Neural crest cell (in vitro differentiated cells): ENCODE measurements around the gene DIP2C. TPM values are rescaled to one million over a fixed set of nuclear protein-coding genes. Genes with fewer than 3 reads are reported as not detected.
"Not testable (repeated sequence)": the region's sequence is repeated elsewhere in the genome, so short reads cannot be mapped to it uniquely, and the experiment has no call there.

Experiments used
- DNase-seq: peaks from one replicate; pipeline ENCODE4 v3.0.0; 2021; ENCODE audit warnings: low read depth, mixed read lengths, low spot score
- H3K27ac Mint-ChIP-seq: one replicate; pipeline ENCODE4 v1.8.0; 2021; ENCODE audit warnings: mild to moderate bottlenecking, mixed read lengths; ENCODE audit not compliant: unreplicated experiment
- H3K27me3 Mint-ChIP-seq: 2 replicates; pipeline ENCODE4 v1.8.0; 2021; ENCODE audit warnings: low read depth, mild to moderate bottlenecking, mixed read lengths
- H3K36me3 Mint-ChIP-seq: 2 replicates; pipeline ENCODE4 v1.8.0; 2021; ENCODE audit warnings: low read depth, mild to moderate bottlenecking, mixed read lengths
- H3K4me1 Mint-ChIP-seq: 2 replicates; pipeline ENCODE4 v1.8.0; 2021; ENCODE audit warnings: mixed read lengths
- H3K4me3 Mint-ChIP-seq: one replicate; pipeline ENCODE4 v1.8.0; 2021; ENCODE audit warnings: mild to moderate bottlenecking, mixed read lengths
- H3K9me3 Mint-ChIP-seq: 2 replicates; pipeline ENCODE4 v1.8.0; 2021; ENCODE audit warnings: mixed read lengths
- total RNA-seq: library from RNA; stranded (reverse); gene quantifications from 2 replicates; pipeline ENCODE4 v1.2.1, GENCODE V29; 2021
- TF ChIP-seq, protein P1 (sequence below): fragments of 200-600 bp; sonication (generic); conservative IDR thresholded peaks from 2 replicates; pipeline ENCODE4 v1.5.0; 2021; ENCODE audit warnings: antibody characterized with exemption, mild to moderate bottlenecking

The DIP2C gene
- total RNA-seq, 1 donor from 2014 or later, result 21.7 TPM

DNA sequence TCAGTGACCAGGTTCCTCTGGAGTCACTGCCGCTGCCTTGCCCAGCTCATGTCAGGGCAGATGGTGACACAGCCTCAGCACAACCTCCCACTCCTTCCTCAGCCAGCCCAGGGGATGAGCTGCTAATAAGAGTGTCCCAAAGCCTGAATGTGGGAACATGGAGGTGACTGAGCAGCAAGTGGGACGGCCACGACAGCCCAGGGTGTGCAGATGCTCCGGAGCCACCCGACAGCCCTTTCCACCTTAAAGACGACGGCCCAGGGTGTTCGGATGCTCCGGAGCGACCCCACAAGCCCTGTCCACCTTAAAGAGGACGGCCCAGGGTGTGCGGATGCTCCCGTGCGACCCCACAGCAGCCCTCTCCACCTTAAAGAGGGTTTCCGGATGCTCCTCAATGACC, 89.2 kb downstream of the DIP2C start:
- DNase-seq, result no peak
- Mint-ChIP-seq H3K36me3 (no peaks in the 10 kb centered on the region), H3K27ac (no peak overlapping the region), H3K4me1 (peaks cover 42% of the 10 kb centered on the region), H3K27me3 (no peaks in the 10 kb centered on the region), H3K9me3 (no peaks in the 10 kb centered on the region), H3K4me3 (no peak overlapping the region)
- TF ChIP-seq, protein P1, sequence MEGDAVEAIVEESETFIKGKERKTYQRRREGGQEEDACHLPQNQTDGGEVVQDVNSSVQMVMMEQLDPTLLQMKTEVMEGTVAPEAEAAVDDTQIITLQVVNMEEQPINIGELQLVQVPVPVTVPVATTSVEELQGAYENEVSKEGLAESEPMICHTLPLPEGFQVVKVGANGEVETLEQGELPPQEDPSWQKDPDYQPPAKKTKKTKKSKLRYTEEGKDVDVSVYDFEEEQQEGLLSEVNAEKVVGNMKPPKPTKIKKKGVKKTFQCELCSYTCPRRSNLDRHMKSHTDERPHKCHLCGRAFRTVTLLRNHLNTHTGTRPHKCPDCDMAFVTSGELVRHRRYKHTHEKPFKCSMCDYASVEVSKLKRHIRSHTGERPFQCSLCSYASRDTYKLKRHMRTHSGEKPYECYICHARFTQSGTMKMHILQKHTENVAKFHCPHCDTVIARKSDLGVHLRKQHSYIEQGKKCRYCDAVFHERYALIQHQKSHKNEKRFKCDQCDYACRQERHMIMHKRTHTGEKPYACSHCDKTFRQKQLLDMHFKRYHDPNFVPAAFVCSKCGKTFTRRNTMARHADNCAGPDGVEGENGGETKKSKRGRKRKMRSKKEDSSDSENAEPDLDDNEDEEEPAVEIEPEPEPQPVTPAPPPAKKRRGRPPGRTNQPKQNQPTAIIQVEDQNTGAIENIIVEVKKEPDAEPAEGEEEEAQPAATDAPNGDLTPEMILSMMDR, result no peak

DNA sequence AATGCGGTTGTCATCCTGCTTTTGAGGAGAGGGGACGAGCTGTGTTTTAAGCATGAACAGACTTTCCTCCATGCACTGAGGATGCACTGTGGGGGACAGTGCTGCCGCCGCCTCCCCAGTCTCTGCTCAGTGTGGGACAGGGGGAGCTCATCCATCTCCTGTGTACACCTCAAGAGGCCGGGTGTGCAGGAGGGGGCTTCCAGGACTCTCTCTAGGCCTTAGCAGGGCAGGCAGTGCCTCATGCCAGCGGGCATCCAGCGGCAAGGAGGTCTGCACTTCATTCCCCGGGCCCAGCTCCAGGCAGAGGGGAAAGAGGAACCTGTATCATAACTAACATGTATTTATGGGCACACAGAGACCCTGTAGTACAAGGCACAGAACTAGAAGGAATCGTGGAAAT, 89.7 kb downstream of the DIP2C start:
- no peaks in the 10 kb centered on the region for H3K36me3 Mint-ChIP-seq
- peaks cover 40% of the 10 kb centered on the region for H3K4me1 Mint-ChIP-seq
- no peaks in the 10 kb centered on the region for H3K9me3 Mint-ChIP-seq
- no peaks in the 10 kb centered on the region for H3K27me3 Mint-ChIP-seq
- TF ChIP-seq, protein P1, result no peak
- DNase-seq, result no peak
- H3K27ac Mint-ChIP-seq, result no peak overlapping the region
- no peak overlapping the region for H3K4me3 Mint-ChIP-seq

DNA sequence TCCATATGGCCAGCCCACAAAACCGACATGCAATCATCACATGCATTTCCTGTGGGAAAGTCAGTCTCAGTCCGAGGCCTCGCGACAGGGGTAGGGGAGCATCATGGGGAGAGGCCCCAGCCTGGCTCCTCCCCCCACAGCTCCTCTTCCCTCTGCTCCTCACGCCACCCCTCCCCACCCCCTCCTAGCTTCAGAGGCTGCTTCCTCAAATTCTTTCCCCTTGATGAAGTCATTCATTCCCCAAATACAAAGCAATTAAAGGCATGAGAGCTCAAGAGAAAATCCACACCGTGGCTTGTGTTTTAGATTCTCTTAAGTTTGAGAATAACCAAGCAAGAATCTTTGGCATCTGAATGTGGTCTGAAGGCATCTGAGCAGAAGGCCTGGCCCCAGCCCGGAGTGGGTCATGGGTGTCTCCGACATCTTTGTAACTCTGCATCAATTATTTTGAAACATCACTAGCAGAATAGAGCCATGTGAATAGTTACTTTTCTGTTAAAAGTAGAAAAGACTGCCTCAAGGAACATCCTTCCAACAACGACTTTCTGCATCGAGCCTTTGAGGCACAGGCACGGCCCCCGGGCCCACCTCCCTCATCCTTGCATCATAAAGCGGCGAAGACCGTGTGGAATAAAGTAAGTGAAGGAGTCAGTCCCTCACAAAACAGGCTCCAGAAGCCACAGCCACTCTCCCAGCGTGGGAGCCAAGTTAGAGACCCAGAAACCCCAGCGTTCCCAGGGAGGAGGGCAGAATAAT, 90.9 kb downstream of the DIP2C start:
- no peaks in the 10 kb centered on the region for H3K9me3 Mint-ChIP-seq
- H3K4me3 Mint-ChIP-seq, result peak overlapping the region; percentile 19
- peaks cover 32% of the 10 kb centered on the region for H3K4me1 Mint-ChIP-seq
- no peaks in the 10 kb centered on the region for H3K27me3 Mint-ChIP-seq
- no peak for DNase-seq
- no peaks in the 10 kb centered on the region for H3K36me3 Mint-ChIP-seq
- TF ChIP-seq, protein P1, result no peak
- peak overlapping the region; percentile 12 for H3K27ac Mint-ChIP-seq

DNA sequence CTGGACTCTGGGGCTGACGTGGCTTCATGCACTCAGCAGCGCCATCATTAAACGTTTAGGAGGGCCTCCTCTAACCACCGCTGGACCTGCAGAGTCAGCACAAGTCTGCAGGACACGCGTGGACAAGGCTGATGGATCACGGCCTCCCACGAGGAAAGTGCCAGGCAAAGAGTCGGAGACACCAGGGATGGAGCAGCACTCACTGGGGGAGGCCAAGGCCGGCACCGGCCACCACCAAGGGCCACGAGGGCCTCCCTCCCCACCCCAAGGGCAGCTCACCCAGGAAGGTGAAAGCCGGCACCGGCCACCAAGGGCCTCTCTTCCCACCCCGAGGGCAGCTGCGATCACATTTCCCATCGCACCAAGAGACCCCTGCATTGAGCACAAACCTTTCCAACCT, 91.5 kb downstream of the DIP2C start:
- H3K9me3 Mint-ChIP-seq, result no peaks in the 10 kb centered on the region
- H3K27ac Mint-ChIP-seq, result peak overlapping the region; percentile 27
- no peaks in the 10 kb centered on the region for H3K27me3 Mint-ChIP-seq
- H3K36me3 Mint-ChIP-seq, result no peaks in the 10 kb centered on the region
- no peak overlapping the region for H3K4me3 Mint-ChIP-seq
- peaks cover 25% of the 10 kb centered on the region for H3K4me1 Mint-ChIP-seq
- TF ChIP-seq, protein P1, result no peak
- DNase-seq, result no peak

DNA sequence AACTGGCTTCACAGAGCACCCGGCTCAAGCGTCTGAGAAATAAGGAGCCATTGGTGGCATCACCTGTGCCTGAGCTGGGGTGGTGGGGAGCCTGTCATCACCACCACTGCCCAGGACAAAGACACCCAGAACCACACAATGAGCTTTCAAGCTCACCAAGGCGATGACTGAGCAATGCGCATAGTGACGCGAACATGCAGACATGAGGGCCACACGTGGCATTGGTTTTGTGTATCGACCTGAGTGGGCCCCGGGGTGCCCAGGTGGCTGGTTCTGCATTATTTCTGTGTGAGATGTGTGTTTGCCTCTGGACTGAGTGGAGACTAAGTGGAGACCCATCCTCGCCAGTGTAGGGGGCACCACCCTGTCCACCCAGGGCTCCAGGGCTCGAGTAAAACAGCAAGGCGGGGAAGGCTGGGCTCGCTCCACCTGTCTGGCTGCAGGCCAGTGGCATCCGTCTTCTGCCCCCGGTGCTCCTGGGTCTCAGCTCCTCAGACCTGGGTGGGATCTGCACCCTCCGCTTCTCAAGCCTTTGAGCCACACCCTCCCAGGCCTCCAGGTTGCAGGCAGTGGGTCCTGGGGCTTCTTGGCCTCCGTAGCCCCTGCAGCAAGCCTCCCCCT, 92.6 kb downstream of the DIP2C start:
- Mint-ChIP-seq H3K27ac (no peak overlapping the region), H3K27me3 (no peaks in the 10 kb centered on the region), H3K36me3 (no peaks in the 10 kb centered on the region), H3K4me3 (no peak overlapping the region), H3K9me3 (no peaks in the 10 kb centered on the region), H3K4me1 (peaks cover 19% of the 10 kb centered on the region)
- no peak for DNase-seq
- TF ChIP-seq, protein P1, result no peak

DNA sequence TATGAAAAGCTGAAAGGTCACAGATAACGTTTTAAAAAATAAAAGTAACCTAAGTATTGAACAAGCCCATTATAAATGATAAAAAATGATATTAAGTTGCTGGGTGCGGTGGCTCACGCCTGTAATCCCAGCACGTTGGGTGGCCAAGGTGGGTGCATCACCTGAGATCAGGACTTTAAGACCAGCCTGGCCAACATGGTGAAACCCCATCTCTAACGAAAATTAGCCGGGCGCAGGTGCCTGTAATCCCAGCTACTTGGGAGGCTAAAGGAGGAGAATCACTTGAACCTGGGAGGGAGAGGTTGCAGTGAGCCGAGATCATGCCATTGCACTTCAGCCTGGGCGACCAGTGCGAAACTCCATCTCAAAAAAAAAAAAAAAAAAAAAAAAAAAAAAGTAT, 93.3 kb downstream of the DIP2C start:
- not testable (repeated sequence) for H3K9me3 Mint-ChIP-seq, H3K27me3 Mint-ChIP-seq, H3K36me3 Mint-ChIP-seq, H3K27ac Mint-ChIP-seq, H3K4me3 Mint-ChIP-seq, DNase-seq
- H3K4me1 Mint-ChIP-seq, result peaks cover 25% of the 10 kb centered on the region
